HepG2 (cell line): ENCODE measurements around the gene C5orf15. TPM values are rescaled to one million over a fixed set of nuclear protein-coding genes. Genes with fewer than 3 reads are reported as not detected.
A peak's percentile ranks its signal among the peaks of the same experiment; 100 is the strongest.

Experiments
- ATAD3A ChIP-seq: sonication (generic); formaldehyde crosslinking; IDR thresholded peaks from 2 replicates; pipeline ENCODE4 v1.4.0; 2020; ENCODE audit warnings: missing genetic modification reagents
- GATAD1 ChIP-seq: IDR thresholded peaks from 2 replicates; pipeline ENCODE4 v1.6.1; 2016; ENCODE audit warnings: missing genetic modification reagents, missing compliant biosample characterization
- HHEX ChIP-seq: IDR thresholded peaks from 2 replicates; pipeline ENCODE4 v1.6.1; 2016; ENCODE audit warnings: control low read depth
- HNRNPH1 ChIP-seq: fragments of 200-400 bp; formaldehyde crosslinking; optimal IDR thresholded peaks from 2 replicates; pipeline ENCODE3; 2017; ENCODE audit warnings: mild to moderate bottlenecking, low read depth, low read length
- IKZF1 ChIP-seq: fragments of 450-650 bp; IDR thresholded peaks from 2 replicates; pipeline ENCODE4 v1.7.1; 2016
- KDM1A ChIP-seq: IDR thresholded peaks from 2 replicates; pipeline ENCODE4 v1.6.1; 2016; ENCODE audit warnings: missing compliant biosample characterization
- MYNN ChIP-seq: sonication (generic); formaldehyde crosslinking; IDR thresholded peaks from 2 replicates; pipeline ENCODE4 v1.4.0; 2020; ENCODE audit warnings: mild to moderate bottlenecking, low read depth, missing genetic modification reagents
- NR2F6 ChIP-seq, 2 experiments: IDR thresholded peaks; 2 replicates each; pipeline ENCODE4 v1.6.1; 2016; ENCODE audit warnings: antibody characterized with exemption in 1 of 2, mild to moderate bottlenecking in 1 of 2
- RAD21 ChIP-seq: fragments of 450-650 bp; formaldehyde crosslinking; IDR thresholded peaks from 2 replicates; pipeline ENCODE4 v1.5.0; 2020; ENCODE audit warnings: mild to moderate bottlenecking
- SRSF1 ChIP-seq: fragments of 200-400 bp; formaldehyde crosslinking; optimal IDR thresholded peaks from 2 replicates; pipeline ENCODE3; 2017; ENCODE audit warnings: mild to moderate bottlenecking, low read depth, low read length, moderate library complexity
- STAG1 ChIP-seq: sonication (generic); formaldehyde crosslinking; IDR thresholded peaks from 2 replicates; pipeline ENCODE4 v1.4.0; 2020; ENCODE audit warnings: missing genetic modification reagents
- THRA ChIP-seq: sonication (generic); formaldehyde crosslinking; IDR thresholded peaks from 2 replicates; pipeline ENCODE4 v1.4.0; 2020; ENCODE audit warnings: missing genetic modification reagents, borderline replicate concordance
- TRIM24 ChIP-seq: sonication (generic); formaldehyde crosslinking; IDR thresholded peaks from 2 replicates; pipeline ENCODE4 v1.8.0; 2022; ENCODE audit warnings: mild to moderate bottlenecking, missing genetic modification reagents
- USF2 ChIP-seq, 2 experiments: sonication (generic) in 1 of 2; formaldehyde crosslinking in 1 of 2; IDR thresholded peaks; 2 replicates each; pipeline versions ENCODE4 v1.5.1 to v1.6.1; 2011 to 2020; ENCODE audit warnings: borderline replicate concordance in 1 of 2, low read depth in 1 of 2, low read length in 1 of 2, mild to moderate bottlenecking in 1 of 2, missing genetic modification reagents in 1 of 2, moderate library complexity in 1 of 2
- ZFP82 ChIP-seq: sonication (generic); formaldehyde crosslinking; IDR thresholded peaks from 2 replicates; pipeline ENCODE4 v1.5.1; 2020; ENCODE audit warnings: mild to moderate bottlenecking, missing genetic modification reagents, borderline replicate concordance
- ZNF121 ChIP-seq: sonication (generic); formaldehyde crosslinking; IDR thresholded peaks from 2 replicates; pipeline ENCODE4 v1.5.0; 2020; ENCODE audit warnings: mild to moderate bottlenecking, missing genetic modification reagents
- ZNF33A ChIP-seq: sonication (generic); formaldehyde crosslinking; IDR thresholded peaks from 2 replicates; pipeline ENCODE4 v1.5.1; 2020; ENCODE audit warnings: missing genetic modification reagents, mild to moderate bottlenecking, moderate library complexity, borderline replicate concordance
- polyA plus RNA-seq, 8 experiments: library from polyadenylated mRNA; depleted of rRNA in 3 of 8; stranded (reverse) in 7 of 8; unstranded in 1 of 8; fragments of >200 nt; fragmentation: Illumina TruSeq in 4 of 8; extraction: Trizol in 4 of 8; gene quantifications; 2 replicates each; pipeline versions ENCODE4 v1.2.1 to v1.2.3, GENCODE V29; 2011 to 2016; ENCODE audit warnings: low read depth in 4 of 8, missing spikeins in 1 of 8, mixed read lengths in 1 of 8; ENCODE audit not compliant: insufficient read depth in 1 of 8
- total RNA-seq, 5 experiments: library from RNA; depleted of rRNA; stranded (reverse); fragments of >200 nt; fragmentation: Illumina TruSeq; extraction: Trizol; gene quantifications; 2 replicates each; pipeline ENCODE4 v1.2.3, GENCODE V29; 2016; ENCODE audit warnings: low read depth in 1 of 5
- TF ChIP-seq, protein P1 (sequence below): sonication (generic); formaldehyde crosslinking; IDR thresholded peaks from 2 replicates; pipeline ENCODE4 v1.5.0; 2020; ENCODE audit warnings: mild to moderate bottlenecking, missing genetic modification reagents, moderate library complexity
- TF ChIP-seq, protein P2 (sequence below): IDR thresholded peaks from 2 replicates; pipeline ENCODE4 v1.6.1; 2016

The C5orf15 gene
- total and polyA plus RNA-seq, 2 of the 13 experiments (the other 11 are each of a cell fraction or from before 2014, with no cell fraction given): 58.5 to 82.7 TPM

DNA sequence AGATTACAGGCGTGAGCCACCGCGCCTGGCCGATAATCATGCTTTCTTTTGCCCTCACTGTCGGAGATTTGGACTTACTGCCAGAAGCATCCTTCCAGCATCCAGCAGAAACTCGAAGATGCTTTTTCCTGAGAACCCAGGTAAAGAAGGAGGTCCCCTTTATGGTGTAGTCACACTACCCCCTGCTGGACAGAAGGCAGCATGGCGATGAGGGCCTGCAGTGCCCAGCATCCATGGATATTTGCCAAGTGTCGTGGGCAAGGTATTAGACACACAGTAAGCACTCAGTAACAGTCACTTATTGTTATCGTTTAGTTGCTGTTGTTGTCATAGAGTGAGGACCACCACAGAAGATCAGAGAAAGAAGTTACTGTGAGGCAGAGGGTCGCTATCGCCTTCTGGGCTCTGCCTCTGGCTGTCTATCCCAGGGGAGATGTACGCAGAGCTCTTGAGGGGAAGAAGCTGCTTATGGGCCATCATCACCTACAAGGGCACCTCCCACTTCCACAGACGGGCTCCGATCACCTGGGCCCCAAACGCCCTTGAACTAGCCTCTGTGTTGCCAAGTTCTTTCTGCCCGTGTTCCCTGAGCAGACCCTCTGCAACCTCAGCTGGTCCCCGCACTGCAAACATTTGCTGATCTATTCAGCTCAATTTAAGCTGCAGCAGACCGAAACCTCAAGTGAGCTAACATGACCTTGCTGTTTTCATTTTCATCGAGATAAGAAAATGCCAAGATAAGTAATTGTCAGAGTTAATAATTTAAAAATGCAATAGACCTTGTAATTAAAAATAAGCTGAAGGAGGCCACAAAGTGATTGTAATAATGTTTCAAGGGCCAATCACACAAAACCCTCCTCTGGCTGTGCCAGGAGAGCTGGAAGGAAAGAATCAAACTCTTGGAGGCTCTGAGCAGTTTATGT is 23.9 kb downstream of the C5orf15 start (continued):
- TF ChIP-seq, protein P1, sequence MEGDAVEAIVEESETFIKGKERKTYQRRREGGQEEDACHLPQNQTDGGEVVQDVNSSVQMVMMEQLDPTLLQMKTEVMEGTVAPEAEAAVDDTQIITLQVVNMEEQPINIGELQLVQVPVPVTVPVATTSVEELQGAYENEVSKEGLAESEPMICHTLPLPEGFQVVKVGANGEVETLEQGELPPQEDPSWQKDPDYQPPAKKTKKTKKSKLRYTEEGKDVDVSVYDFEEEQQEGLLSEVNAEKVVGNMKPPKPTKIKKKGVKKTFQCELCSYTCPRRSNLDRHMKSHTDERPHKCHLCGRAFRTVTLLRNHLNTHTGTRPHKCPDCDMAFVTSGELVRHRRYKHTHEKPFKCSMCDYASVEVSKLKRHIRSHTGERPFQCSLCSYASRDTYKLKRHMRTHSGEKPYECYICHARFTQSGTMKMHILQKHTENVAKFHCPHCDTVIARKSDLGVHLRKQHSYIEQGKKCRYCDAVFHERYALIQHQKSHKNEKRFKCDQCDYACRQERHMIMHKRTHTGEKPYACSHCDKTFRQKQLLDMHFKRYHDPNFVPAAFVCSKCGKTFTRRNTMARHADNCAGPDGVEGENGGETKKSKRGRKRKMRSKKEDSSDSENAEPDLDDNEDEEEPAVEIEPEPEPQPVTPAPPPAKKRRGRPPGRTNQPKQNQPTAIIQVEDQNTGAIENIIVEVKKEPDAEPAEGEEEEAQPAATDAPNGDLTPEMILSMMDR (CRISPR knock-in tag): peak; percentile 89
- TF ChIP-seq TRIM24 (CRISPR knock-in tag): no peak
- TF ChIP-seq IKZF1: no peak
- no peak for TF ChIP-seq HHEX (CRISPR knock-in tag)
- TF ChIP-seq ZNF33A (CRISPR knock-in tag): no peak
- TF ChIP-seq NR2F6 (IDR thresholded peaks at IDR 0.05): no peak
- peak; percentile 30; the same call in 1 of the 2 replicates for TF ChIP-seq NR2F6 (CRISPR knock-in tag; IDR thresholded peaks at IDR 0.05)
- TF ChIP-seq HNRNPH1: no peak
- no peak for TF ChIP-seq ATAD3A (CRISPR knock-in tag)
- TF ChIP-seq SRSF1: no peak
- TF ChIP-seq ZNF121: no peak
- TF ChIP-seq USF2 (IDR thresholded peaks at IDR 0.05; ENCODE audit: low read depth, low read length): no peak
- TF ChIP-seq USF2 (CRISPR knock-in tag; IDR thresholded peaks at IDR 0.05; ENCODE audit: borderline replicate concordance): no peak
- no peak for TF ChIP-seq GATAD1 (CRISPR knock-in tag)
- no peak for TF ChIP-seq MYNN (CRISPR knock-in tag)
- TF ChIP-seq KDM1A (CRISPR knock-in tag): no peak
- peak; percentile 61 for TF ChIP-seq RAD21
- TF ChIP-seq STAG1 (CRISPR knock-in tag): peak; percentile 88
- 0 out of 2 replicates have a peak, but pooled peaks have one; percentile 21 for TF ChIP-seq THRA (CRISPR knock-in tag)
- TF ChIP-seq ZFP82 (CRISPR knock-in tag): no peak
- TF ChIP-seq, protein P2, sequence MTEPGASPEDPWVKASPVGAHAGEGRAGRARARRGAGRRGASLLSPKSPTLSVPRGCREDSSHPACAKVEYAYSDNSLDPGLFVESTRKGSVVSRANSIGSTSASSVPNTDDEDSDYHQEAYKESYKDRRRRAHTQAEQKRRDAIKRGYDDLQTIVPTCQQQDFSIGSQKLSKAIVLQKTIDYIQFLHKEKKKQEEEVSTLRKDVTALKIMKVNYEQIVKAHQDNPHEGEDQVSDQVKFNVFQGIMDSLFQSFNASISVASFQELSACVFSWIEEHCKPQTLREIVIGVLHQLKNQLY (CRISPR knock-in tag): no peak
- TF ChIP-seq, all 625 proteins: peak for 7
